ENCODE data around the gene BID.

BID gene

GRCh38 chr22:17732251-17732854 is 41.9 kb downstream of the BID start:
- no peak for DNase-seq

- DNase-seq, result no peak
These were observed 44.7 kb downstream of the BID start for GRCh38 chr22:17729561-17729960.

GRCh38 chr22:17728786-17729185 is 45.5 kb downstream of the BID start:
- no peak for DNase-seq

DNA sequence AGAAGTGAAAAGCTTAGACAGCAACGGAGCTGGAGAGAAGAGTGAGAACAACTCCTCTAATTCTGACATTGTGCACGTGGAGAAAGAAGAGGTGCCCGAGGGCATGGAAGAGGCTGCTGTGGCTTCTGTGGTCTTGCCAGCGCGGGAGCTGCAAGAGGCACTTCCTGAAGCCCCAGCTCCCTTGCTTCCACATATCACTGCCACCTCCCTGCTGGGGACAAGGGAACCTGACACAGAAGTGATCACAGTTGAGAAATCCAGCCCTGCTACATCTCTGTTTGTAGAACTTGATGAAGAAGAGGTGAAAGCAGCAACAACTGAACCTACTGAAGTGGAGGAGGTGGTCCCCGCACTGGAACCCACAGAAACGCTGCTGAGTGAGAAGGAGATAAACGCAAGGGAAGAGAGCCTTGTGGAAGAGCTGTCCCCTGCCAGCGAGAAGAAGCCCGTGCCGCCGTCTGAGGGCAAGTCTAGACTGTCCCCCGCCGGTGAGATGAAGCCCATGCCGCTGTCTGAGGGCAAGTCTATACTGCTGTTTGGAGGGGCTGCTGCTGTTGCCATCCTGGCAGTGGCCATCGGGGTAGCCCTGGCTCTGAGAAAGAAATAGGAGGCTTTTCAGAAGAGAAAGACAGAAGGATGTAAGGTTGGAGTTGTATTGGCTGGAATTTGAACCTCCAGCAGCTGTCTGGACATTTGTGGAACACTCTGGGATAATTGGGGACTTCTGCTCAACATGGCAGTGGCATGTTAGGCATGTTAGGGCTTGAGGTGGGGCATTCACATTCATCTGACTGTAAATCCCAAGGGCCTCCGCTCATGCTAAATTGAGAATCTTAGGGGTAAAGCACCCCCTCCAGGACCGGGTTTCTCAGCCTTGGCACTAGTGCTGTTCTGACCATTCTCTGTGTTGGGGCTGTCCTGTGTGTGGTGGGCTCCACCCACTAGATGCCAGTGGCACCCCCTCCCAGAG is 47.1 kb downstream of the BID start:
- no peak for DNase-seq

GRCh38 chr22:17726006-17726927 is 48.0 kb downstream of the BID start:
- DNase-seq, result no peak

DNA sequence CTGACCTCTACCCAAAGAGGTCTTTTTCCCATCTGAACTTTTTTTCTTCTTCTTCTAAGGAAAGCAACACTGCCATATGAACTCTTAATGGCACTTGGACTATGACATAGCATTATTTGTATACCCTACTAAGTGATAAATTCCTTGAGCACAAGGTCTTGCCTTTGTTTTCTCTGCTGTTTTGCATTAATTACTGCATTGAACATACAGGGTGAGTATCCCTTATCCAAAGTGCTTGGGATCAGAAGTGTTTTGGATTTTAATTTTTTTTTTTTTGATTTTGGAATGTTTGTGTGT is 48.8 kb downstream of the BID start:
- no peak for DNase-seq

GRCh38 chr22:17724678-17725499 is 49.4 kb downstream of the BID start:
- DNase-seq, result peak; percentile 49

- DNase-seq, result no peak
These were observed 50.0 kb downstream of the BID start for GRCh38 chr22:17724241-17724640.

GRCh38 chr22:17719911-17720310 is 54.4 kb downstream of the BID start:
- DNase-seq, result no peak

DNA sequence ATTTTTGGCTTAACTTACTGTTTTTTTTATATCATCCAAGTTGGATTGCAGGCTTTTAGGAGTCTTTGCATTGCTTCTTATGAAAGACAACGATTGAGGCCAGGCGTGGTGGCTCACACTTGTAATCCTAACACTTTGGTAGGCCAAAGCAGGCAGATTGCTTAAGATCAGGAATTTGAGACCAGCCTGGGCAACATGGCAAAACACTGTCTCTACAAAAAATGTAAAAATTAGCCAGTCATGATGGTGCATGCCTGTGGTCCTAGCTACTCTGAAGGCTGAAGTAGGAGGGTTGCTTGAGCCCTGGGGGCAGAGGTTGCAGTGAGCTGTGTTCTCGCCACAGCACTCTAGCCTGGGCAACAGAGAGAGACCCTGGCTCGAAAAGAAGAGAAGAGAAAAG is 56.6 kb downstream of the BID start:
- no peak for DNase-seq

- no peak for DNase-seq
These were observed 57.7 kb downstream of the BID start for GRCh38 chr22:17716529-17716928.

DNA sequence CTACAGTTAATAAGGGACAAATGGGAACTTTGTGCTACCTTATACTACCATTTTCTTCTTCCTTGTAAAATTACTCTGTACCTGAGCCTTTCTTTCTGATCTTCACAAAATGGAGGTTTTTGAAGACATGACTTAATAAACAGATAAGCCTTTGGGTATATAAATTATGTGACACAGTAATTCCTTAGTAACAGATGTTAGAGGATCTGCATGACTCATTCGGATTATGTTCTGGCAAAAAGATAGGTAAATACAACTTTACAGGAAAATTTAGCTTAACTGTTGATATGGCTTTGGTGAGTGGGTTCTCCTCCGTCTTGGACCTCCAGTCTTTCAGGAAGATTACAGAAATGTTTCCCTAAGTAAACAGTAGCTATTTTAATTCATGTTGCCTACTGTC is 61.8 kb downstream of the BID start:
- DNase-seq, result no peak

DNA sequence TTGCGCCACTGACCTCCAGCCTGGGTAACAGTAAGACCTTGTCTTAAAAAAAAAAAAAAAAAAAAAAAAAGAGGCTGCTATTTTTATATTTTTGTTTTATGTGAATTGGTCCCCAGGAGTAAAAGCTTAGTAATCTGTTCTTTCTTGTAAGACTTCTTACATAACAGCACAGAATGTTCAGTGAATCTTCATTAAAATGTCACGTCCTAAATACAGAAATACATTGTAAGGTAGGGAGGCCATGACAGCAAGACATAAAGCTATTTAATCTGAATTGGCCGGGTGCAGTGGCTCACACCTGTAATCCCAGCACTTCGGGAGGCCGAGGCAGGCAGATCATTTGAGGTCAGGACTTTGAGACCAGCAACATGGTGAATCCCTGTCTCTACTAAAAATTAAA is 64.2 kb downstream of the BID start:
- no peak for DNase-seq

DNA sequence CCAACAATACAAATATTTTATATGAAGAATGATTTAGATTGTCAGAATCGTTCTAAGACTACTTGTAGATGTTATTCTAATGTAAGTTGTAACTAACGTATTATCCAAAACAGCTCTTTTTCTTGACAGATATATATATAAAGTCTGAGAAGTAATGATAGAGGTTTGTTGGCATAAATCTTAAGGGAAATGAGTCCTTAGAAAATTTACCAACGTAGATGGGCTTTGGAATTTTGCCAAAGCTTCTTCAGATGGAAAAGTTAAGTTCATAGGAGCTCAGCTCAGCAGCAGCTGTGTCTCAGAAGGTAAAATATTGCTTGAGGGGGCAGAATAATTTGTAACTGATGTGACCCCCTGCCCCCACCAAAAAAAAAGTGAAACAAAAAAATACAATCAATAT is 66.7 kb downstream of the BID start:
- DNase-seq, result no peak

- no peak for DNase-seq
These were observed 67.3 kb downstream of the BID start for GRCh38 chr22:17706947-17707346.

GRCh38 chr22:17705951-17706900 is 68.0 kb downstream of the BID start:
- peak; percentile 61 for DNase-seq

- DNase-seq, result no peak
These were observed 68.7 kb downstream of the BID start for GRCh38 chr22:17705546-17705945.

DNA sequence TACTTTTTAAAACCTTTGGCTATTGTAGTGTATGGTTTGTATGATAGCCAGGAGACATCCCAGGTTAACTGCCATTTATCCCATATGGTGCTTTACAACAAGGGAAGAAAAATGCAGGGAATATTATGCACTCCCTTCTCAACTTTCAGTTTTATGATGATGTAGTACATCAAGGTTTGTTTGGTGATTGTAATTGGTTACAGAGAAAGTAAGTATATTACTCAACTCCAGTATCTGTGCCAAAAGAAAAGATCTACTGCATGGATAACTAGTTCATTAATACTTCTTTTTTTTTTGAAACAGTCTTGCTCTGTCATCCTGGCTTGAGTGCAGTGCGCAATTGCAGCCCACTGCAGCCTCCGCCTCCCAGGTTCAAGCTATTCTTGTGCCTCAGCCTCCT is 70.5 kb downstream of the BID start:
- no peak for DNase-seq

DNA sequence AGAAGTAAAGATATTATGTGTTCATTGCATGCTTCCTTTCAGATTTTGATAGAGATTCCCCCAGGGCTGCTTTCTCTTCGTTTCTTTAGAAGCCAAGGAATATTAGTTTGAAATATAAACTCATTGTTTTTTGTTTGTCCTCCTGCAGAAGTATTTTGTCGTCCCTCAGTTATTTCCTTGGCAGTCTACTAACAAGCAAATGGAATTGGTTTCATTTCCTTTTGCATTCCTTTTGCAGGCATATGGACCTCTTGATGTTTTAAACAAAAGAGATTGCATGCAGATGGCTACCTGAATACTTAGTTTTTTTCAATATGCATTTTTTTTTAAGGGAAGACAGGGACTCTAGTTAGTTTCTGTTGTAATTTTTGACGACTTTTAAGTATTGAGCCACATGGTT is 73.5 kb downstream of the BID start:
- DNase-seq, result no peak

- DNase-seq, result no peak
These were observed 74.5 kb downstream of the BID start for GRCh38 chr22:17699696-17700340.

GRCh38 chr22:17698948-17699347 is 75.3 kb downstream of the BID start:
- no peak for DNase-seq
